ENCODE results near the gene GCNT2.
"Not testable (repeated sequence)": the region's sequence is repeated elsewhere in the genome, so short reads cannot be mapped to it uniquely, and the experiment has no call there.

The GCNT2 gene

GRCh38 chr6:10491905-10492304 lies 29.2 kb upstream of the GCNT2 start:
- DNase-seq; H3K4ac ChIP-seq (ENCODE audit: low read depth, low read length); H2AK5ac ChIP-seq (ENCODE audit: low read length); H2BK120ac ChIP-seq (ENCODE audit: insufficient read depth, low read length, poor library complexity); H3K4me2 ChIP-seq (ENCODE audit: low read length); H2BK5ac ChIP-seq (ENCODE audit: low read depth, low read length, poor library complexity); H3K27me3 ChIP-seq (ENCODE audit: insufficient read depth, low read length); H3K79me1 ChIP-seq (ENCODE audit: low read length); H3K9me3 ChIP-seq (ENCODE audit: insufficient read depth, low read depth, low read length); H3K4me3 ChIP-seq (ENCODE audit: low read depth, low read length); H4K91ac ChIP-seq (ENCODE audit: low read depth, low read length); H3K18ac ChIP-seq (ENCODE audit: low read length); H3K4me1 ChIP-seq (ENCODE audit: control insufficient read depth in 1 of 2, insufficient read depth in 2 of 2, low read length in 2 of 2); H3K23ac ChIP-seq (ENCODE audit: low read length); H3K27ac ChIP-seq (ENCODE audit: low read depth, low read length); H3K9ac ChIP-seq (ENCODE audit: low read length); H3K79me2 ChIP-seq (ENCODE audit: control insufficient read depth, insufficient read depth, low read length, poor library complexity); H4K12ac ChIP-seq (ENCODE audit: low read depth, low read length); H2AFZ ChIP-seq (ENCODE audit: insufficient read depth, low read length, poor library complexity); H4K8ac ChIP-seq (ENCODE audit: low read depth, low read length); H2BK12ac ChIP-seq (ENCODE audit: low read length); H3K36me3 ChIP-seq (ENCODE audit: control insufficient read depth in 1 of 2, insufficient read depth in 2 of 2, low read length in 2 of 2); H3K14ac ChIP-seq (ENCODE audit: low read length): not testable (repeated sequence)
- WGBS (ENCODE audit: extremely low coverage, insufficient coverage, insufficient read length), result no CpG with 5 or more reads among the region's 3 CpGs

- Histone ChIP-seq H4K8ac (ENCODE audit: low read depth, low read length) (no peak overlapping the region), H4K12ac (ENCODE audit: low read depth, low read length) (no peak overlapping the region), H4K91ac (ENCODE audit: low read depth, low read length) (no peak overlapping the region), H3K18ac (ENCODE audit: low read length) (no peak overlapping the region), H3K4me3 (ENCODE audit: low read depth, low read length) (no peak overlapping the region), H3K36me3 (ENCODE audit: control insufficient read depth in 1 of 2, insufficient read depth in 2 of 2, low read length in 2 of 2) (no peaks in the 10 kb centered on the region), H3K4me2 (ENCODE audit: low read length) (no peak overlapping the region), H2AFZ (ENCODE audit: insufficient read depth, low read length, poor library complexity) (no peak overlapping the region), H3K23ac (ENCODE audit: low read length) (no peak overlapping the region), H3K4me1 (ENCODE audit: control insufficient read depth in 1 of 2, insufficient read depth in 2 of 2, low read length in 2 of 2) (no peaks in the 10 kb centered on the region), H3K27ac (ENCODE audit: low read depth, low read length) (no peak overlapping the region), H2BK12ac (ENCODE audit: low read length) (no peak overlapping the region), H2BK120ac (ENCODE audit: insufficient read depth, low read length, poor library complexity) (no peak overlapping the region), H3K79me2 (ENCODE audit: control insufficient read depth, insufficient read depth, low read length, poor library complexity) (no peaks in the 10 kb centered on the region), H3K79me1 (ENCODE audit: low read length) (no peaks in the 10 kb centered on the region), H3K14ac (ENCODE audit: low read length) (no peak overlapping the region), H2BK5ac (ENCODE audit: low read depth, low read length, poor library complexity) (no peak overlapping the region), H3K9ac (ENCODE audit: low read length) (no peak overlapping the region), H3K4ac (ENCODE audit: low read depth, low read length) (no peak overlapping the region), H3K9me3 (ENCODE audit: insufficient read depth, low read depth, low read length) (no peaks in the 10 kb centered on the region), H3K27me3 (ENCODE audit: insufficient read depth, low read length) (no peaks in the 10 kb centered on the region), H2AK5ac (ENCODE audit: low read length) (no peak overlapping the region)
- WGBS (ENCODE audit: extremely low coverage, insufficient coverage, insufficient read length), result no CpG with 5 or more reads among the region's 14 CpGs
- DNase-seq, result no peak
These were observed 26.1 kb upstream of the GCNT2 start for GRCh38 chr6:10495029-10495428.

GRCh38 chr6:10505529-10505928 lies 15.6 kb upstream of the GCNT2 start:
- H3K4me1 ChIP-seq (ENCODE audit: control insufficient read depth in 1 of 2, insufficient read depth in 2 of 2, low read length in 2 of 2), result no peaks in the 10 kb centered on the region
- H3K79me2 ChIP-seq (ENCODE audit: control insufficient read depth, insufficient read depth, low read length, poor library complexity), result no peaks in the 10 kb centered on the region
- no peak overlapping the region for H4K12ac ChIP-seq (ENCODE audit: low read depth, low read length)
- no peaks in the 10 kb centered on the region for H3K27me3 ChIP-seq (ENCODE audit: insufficient read depth, low read length)
- H2BK12ac ChIP-seq (ENCODE audit: low read length), result no peak overlapping the region
- H3K4ac ChIP-seq (ENCODE audit: low read depth, low read length), result no peak overlapping the region
- H2BK120ac ChIP-seq (ENCODE audit: insufficient read depth, low read length, poor library complexity), result no peak overlapping the region
- no peak overlapping the region for H2BK5ac ChIP-seq (ENCODE audit: low read depth, low read length, poor library complexity)
- H3K14ac ChIP-seq (ENCODE audit: low read length), result no peak overlapping the region
- no peak overlapping the region for H4K8ac ChIP-seq (ENCODE audit: low read depth, low read length)
- H2AFZ ChIP-seq (ENCODE audit: insufficient read depth, low read length, poor library complexity), result no peak overlapping the region
- no peak overlapping the region for H3K18ac ChIP-seq (ENCODE audit: low read length)
- DNase-seq, result no peak
- no peak overlapping the region for H3K9ac ChIP-seq (ENCODE audit: low read length)
- no peak overlapping the region for H3K4me3 ChIP-seq (ENCODE audit: low read depth, low read length)
- no peak overlapping the region for H3K23ac ChIP-seq (ENCODE audit: low read length)
- no peaks in the 10 kb centered on the region for H3K79me1 ChIP-seq (ENCODE audit: low read length)
- H3K27ac ChIP-seq (ENCODE audit: low read depth, low read length), result no peak overlapping the region
- no CpG with 5 or more reads among the region's 6 CpGs for WGBS (ENCODE audit: extremely low coverage, insufficient coverage, insufficient read length)
- H4K91ac ChIP-seq (ENCODE audit: low read depth, low read length), result no peak overlapping the region
- no peak overlapping the region for H2AK5ac ChIP-seq (ENCODE audit: low read length)
- no peaks in the 10 kb centered on the region for H3K9me3 ChIP-seq (ENCODE audit: insufficient read depth, low read depth, low read length)
- no peaks in the 10 kb centered on the region for H3K36me3 ChIP-seq (ENCODE audit: control insufficient read depth in 1 of 2, insufficient read depth in 2 of 2, low read length in 2 of 2)
- H3K4me2 ChIP-seq (ENCODE audit: low read length), result no peak overlapping the region

GRCh38 chr6:10507298-10507697 lies 13.9 kb upstream of the GCNT2 start:
- no peak for DNase-seq
- Histone ChIP-seq H2BK12ac (ENCODE audit: low read length) (no peak overlapping the region), H3K79me2 (ENCODE audit: control insufficient read depth, insufficient read depth, low read length, poor library complexity) (no peaks in the 10 kb centered on the region), H2AK5ac (ENCODE audit: low read length) (no peak overlapping the region), H4K8ac (ENCODE audit: low read depth, low read length) (no peak overlapping the region), H3K36me3 (ENCODE audit: control insufficient read depth in 1 of 2, insufficient read depth in 2 of 2, low read length in 2 of 2) (no peaks in the 10 kb centered on the region), H2BK120ac (ENCODE audit: insufficient read depth, low read length, poor library complexity) (no peak overlapping the region), H4K12ac (ENCODE audit: low read depth, low read length) (no peak overlapping the region), H2BK5ac (ENCODE audit: low read depth, low read length, poor library complexity) (no peak overlapping the region), H3K14ac (ENCODE audit: low read length) (no peak overlapping the region), H3K4me1 (ENCODE audit: control insufficient read depth in 1 of 2, insufficient read depth in 2 of 2, low read length in 2 of 2) (peaks cover 3 to 4% of the 10 kb centered on the region in 2 experiments), H2AFZ (ENCODE audit: insufficient read depth, low read length, poor library complexity) (no peak overlapping the region), H3K4ac (ENCODE audit: low read depth, low read length) (no peak overlapping the region), H4K91ac (ENCODE audit: low read depth, low read length) (no peak overlapping the region), H3K23ac (ENCODE audit: low read length) (peak overlapping the region; percentile 61), H3K9me3 (ENCODE audit: insufficient read depth, low read depth, low read length) (no peaks in the 10 kb centered on the region), H3K9ac (ENCODE audit: low read length) (no peak overlapping the region), H3K4me2 (ENCODE audit: low read length) (no peak overlapping the region), H3K18ac (ENCODE audit: low read length) (no peak overlapping the region), H3K4me3 (ENCODE audit: low read depth, low read length) (no peak overlapping the region), H3K79me1 (ENCODE audit: low read length) (no peaks in the 10 kb centered on the region), H3K27ac (ENCODE audit: low read depth, low read length) (no peak overlapping the region), H3K27me3 (ENCODE audit: insufficient read depth, low read length) (no peaks in the 10 kb centered on the region)
- no CpG with 5 or more reads among the region's 6 CpGs for WGBS (ENCODE audit: extremely low coverage, insufficient coverage, insufficient read length)
